ENCODE data around the gene PGS1. TPM values are rescaled to one million over a fixed set of nuclear protein-coding genes. Genes with fewer than 3 reads are reported as not detected.
A peak's percentile ranks its signal among the peaks of the same experiment; 100 is the strongest.

PGS1 gene
- total RNA-seq, 1 experiment from 2014 or later: 47.3 TPM

- Histone ChIP-seq H3K9me3 (no peaks in the 10 kb centered on the region), H3K4me3 (no peak overlapping the region), H3K36me3 (peaks cover 61% of the 10 kb centered on the region), H3K27me3 (no peaks in the 10 kb centered on the region)
- DNase-seq: peak; percentile 41
These were observed 13.4 kb downstream of the PGS1 start for GRCh38 chr17:78391843-78392242.

- DNase-seq: no peak
- Histone ChIP-seq H3K9me3 (no peaks in the 10 kb centered on the region), H3K27me3 (no peaks in the 10 kb centered on the region), H3K4me3 (no peak overlapping the region), H3K36me3 (peaks cover 63% of the 10 kb centered on the region)
These were observed 13.8 kb downstream of the PGS1 start for GRCh38 chr17:78392295-78392694.

GRCh38 chr17:78393575-78393974 is 15.1 kb downstream of the PGS1 start:
- Histone ChIP-seq H3K27me3 (no peaks in the 10 kb centered on the region), H3K4me3 (no peak overlapping the region), H3K36me3 (peaks cover 71% of the 10 kb centered on the region), H3K9me3 (no peaks in the 10 kb centered on the region)
- no peak for DNase-seq

GRCh38 chr17:78394209-78394608 is 15.8 kb downstream of the PGS1 start:
- no peaks in the 10 kb centered on the region for H3K9me3 ChIP-seq
- DNase-seq: no peak

GRCh38 chr17:78395155-78395554 is 16.7 kb downstream of the PGS1 start:
- Histone ChIP-seq H3K27me3 (no peaks in the 10 kb centered on the region), H3K4me3 (no peak overlapping the region), H3K9me3 (no peaks in the 10 kb centered on the region), H3K36me3 (peaks cover 83% of the 10 kb centered on the region)
- DNase-seq: no peak

More at GRCh38 chr17:78394209-78394608, 15.8 kb downstream of the PGS1 start:
- no peaks in the 10 kb centered on the region for H3K27me3 ChIP-seq
- H3K4me3 ChIP-seq: no peak overlapping the region
- H3K36me3 ChIP-seq: peaks cover 75% of the 10 kb centered on the region

- no peak for DNase-seq
- Histone ChIP-seq H3K36me3 (peaks cover 84% of the 10 kb centered on the region), H3K4me3 (no peak overlapping the region), H3K9me3 (no peaks in the 10 kb centered on the region), H3K27me3 (no peaks in the 10 kb centered on the region)
These were observed 18.2 kb downstream of the PGS1 start for GRCh38 chr17:78396441-78397337.

- Histone ChIP-seq H3K9me3 (no peaks in the 10 kb centered on the region), H3K4me3 (no peak overlapping the region), H3K36me3 (peaks cover 83% of the 10 kb centered on the region), H3K27me3 (no peaks in the 10 kb centered on the region)
- DNase-seq: no peak
These were observed 19.2 kb downstream of the PGS1 start for GRCh38 chr17:78397681-78398101.

- no peak for DNase-seq
- H3K9me3 ChIP-seq: no peaks in the 10 kb centered on the region
- H3K36me3 ChIP-seq: peaks cover 84% of the 10 kb centered on the region
- no peak overlapping the region for H3K4me3 ChIP-seq
- H3K27me3 ChIP-seq: no peaks in the 10 kb centered on the region
These were observed 19.9 kb downstream of the PGS1 start for GRCh38 chr17:78398390-78398789.

GRCh38 chr17:78399028-78399692 is 20.7 kb downstream of the PGS1 start:
- H3K4me3 ChIP-seq: no peak overlapping the region
- H3K27me3 ChIP-seq: no peaks in the 10 kb centered on the region
- H3K9me3 ChIP-seq: no peaks in the 10 kb centered on the region
- H3K36me3 ChIP-seq: peaks cover 85% of the 10 kb centered on the region
- no peak for DNase-seq

- no peaks in the 10 kb centered on the region for H3K9me3 ChIP-seq
- peaks cover 88% of the 10 kb centered on the region for H3K36me3 ChIP-seq
- H3K27me3 ChIP-seq: no peaks in the 10 kb centered on the region
- H3K4me3 ChIP-seq: no peak overlapping the region
- no peak for DNase-seq
These were observed 21.3 kb downstream of the PGS1 start for GRCh38 chr17:78399693-78400144.

GRCh38 chr17:78400581-78401240 is 22.3 kb downstream of the PGS1 start:
- no peak for DNase-seq
- Histone ChIP-seq H3K27me3 (no peaks in the 10 kb centered on the region), H3K4me3 (no peak overlapping the region), H3K9me3 (no peaks in the 10 kb centered on the region), H3K36me3 (peaks cover 89% of the 10 kb centered on the region)

- no peaks in the 10 kb centered on the region for H3K9me3 ChIP-seq
- peaks cover 86% of the 10 kb centered on the region for H3K36me3 ChIP-seq
- H3K27me3 ChIP-seq: no peaks in the 10 kb centered on the region
- H3K4me3 ChIP-seq: no peak overlapping the region
- DNase-seq: no peak
These were observed 22.8 kb downstream of the PGS1 start for GRCh38 chr17:78401246-78401645.

GRCh38 chr17:78401891-78402290 is 23.4 kb downstream of the PGS1 start:
- Histone ChIP-seq H3K27me3 (no peaks in the 10 kb centered on the region), H3K36me3 (peaks cover 86% of the 10 kb centered on the region), H3K4me3 (no peak overlapping the region), H3K9me3 (no peaks in the 10 kb centered on the region)
- no peak for DNase-seq

GRCh38 chr17:78403822-78404221 is 25.4 kb downstream of the PGS1 start:
- Histone ChIP-seq H3K9me3 (no peaks in the 10 kb centered on the region), H3K4me3 (no peak overlapping the region), H3K27me3 (no peaks in the 10 kb centered on the region), H3K36me3 (peaks cover 86% of the 10 kb centered on the region)
- no peak for DNase-seq

GRCh38 chr17:78406396-78406795 is 27.9 kb downstream of the PGS1 start:
- Histone ChIP-seq H3K36me3 (peaks cover 77% of the 10 kb centered on the region), H3K4me3 (no peak overlapping the region)
- DNase-seq: no peak

GRCh38 chr17:78406920-78407319 is 28.5 kb downstream of the PGS1 start:
- Histone ChIP-seq H3K36me3 (peaks cover 76% of the 10 kb centered on the region), H3K27me3 (no peaks in the 10 kb centered on the region), H3K4me3 (no peak overlapping the region), H3K9me3 (no peaks in the 10 kb centered on the region)
- DNase-seq: no peak

More at GRCh38 chr17:78406396-78406795, 27.9 kb downstream of the PGS1 start:
- no peaks in the 10 kb centered on the region for H3K27me3 ChIP-seq
- no peaks in the 10 kb centered on the region for H3K9me3 ChIP-seq

GRCh38 chr17:78407387-78408000 is 29.0 kb downstream of the PGS1 start:
- DNase-seq: no peak
- Histone ChIP-seq H3K36me3 (peaks cover 80% of the 10 kb centered on the region), H3K27me3 (no peaks in the 10 kb centered on the region), H3K9me3 (no peaks in the 10 kb centered on the region), H3K4me3 (no peak overlapping the region)
